Measurements from ENCODE around the gene TRPM2.

Gene TRPM2

GRCh38 chr21:44372616-44373015 is 19.2 kb downstream of the TRPM2 start:
- H3K9me3 Mint-ChIP-seq = peaks cover 33% of the 10 kb centered on the region
- TF ChIP-seq CTCF (IDR thresholded peaks at IDR 0.05) = no peak
- H3K4me3 Mint-ChIP-seq = no peak overlapping the region
- H3K27me3 Mint-ChIP-seq (ENCODE audit: low read depth, poor library complexity) = peaks cover 68% of the 10 kb centered on the region
- no peaks in the 10 kb centered on the region for H3K36me3 Mint-ChIP-seq (ENCODE audit: low read depth)
- DNase-seq = no peak
- no peak overlapping the region for H3K27ac Mint-ChIP-seq
- H3K4me1 Mint-ChIP-seq = peaks cover 8% of the 10 kb centered on the region

GRCh38 chr21:44374601-44375280 is 21.3 kb downstream of the TRPM2 start:
- peaks cover 10% of the 10 kb centered on the region for H3K4me1 Mint-ChIP-seq
- H3K4me3 Mint-ChIP-seq = no peak overlapping the region
- DNase-seq = no peak
- H3K27ac Mint-ChIP-seq = no peak overlapping the region
- no peaks in the 10 kb centered on the region for H3K36me3 Mint-ChIP-seq (ENCODE audit: low read depth)
- H3K27me3 Mint-ChIP-seq (ENCODE audit: low read depth, poor library complexity) = peaks cover 50% of the 10 kb centered on the region
- TF ChIP-seq CTCF (IDR thresholded peaks at IDR 0.05) = no peak
- H3K9me3 Mint-ChIP-seq = peaks cover 33% of the 10 kb centered on the region

GRCh38 chr21:44375281-44375651 is 21.8 kb downstream of the TRPM2 start:
- Mint-ChIP-seq H3K9me3 (peaks cover 33% of the 10 kb centered on the region), H3K4me1 (peaks cover 16% of the 10 kb centered on the region), H3K4me3 (no peak overlapping the region), H3K27me3 (ENCODE audit: low read depth, poor library complexity) (peaks cover 45% of the 10 kb centered on the region), H3K36me3 (ENCODE audit: low read depth) (no peaks in the 10 kb centered on the region), H3K27ac (no peak overlapping the region)
- no peak for DNase-seq
- TF ChIP-seq CTCF (IDR thresholded peaks at IDR 0.05) = no peak

- Mint-ChIP-seq H3K27ac (no peak overlapping the region), H3K4me1 (peaks cover 21% of the 10 kb centered on the region), H3K9me3 (peaks cover 33% of the 10 kb centered on the region), H3K27me3 (ENCODE audit: low read depth, poor library complexity) (peaks cover 39% of the 10 kb centered on the region), H3K4me3 (no peak overlapping the region), H3K36me3 (ENCODE audit: low read depth) (no peaks in the 10 kb centered on the region)
- TF ChIP-seq CTCF (IDR thresholded peaks at IDR 0.05) = no peak
- no peak for DNase-seq
Observed at GRCh38 chr21:44375761-44376241, 22.4 kb downstream of the TRPM2 start.

- DNase-seq = no peak
Observed at GRCh38 chr21:44376606-44377005, 23.2 kb downstream of the TRPM2 start.

More at GRCh38 chr21:44376606-44377005, 23.2 kb downstream of the TRPM2 start:
- Mint-ChIP-seq H3K36me3 (ENCODE audit: low read depth) (no peaks in the 10 kb centered on the region), H3K4me1 (peaks cover 22% of the 10 kb centered on the region), H3K27me3 (ENCODE audit: low read depth, poor library complexity) (peaks cover 33% of the 10 kb centered on the region), H3K9me3 (peaks cover 33% of the 10 kb centered on the region), H3K27ac (no peak overlapping the region), H3K4me3 (no peak overlapping the region)
- TF ChIP-seq CTCF (IDR thresholded peaks at IDR 0.05) = no peak

All from nephron progenitor cell (in vitro differentiated cells).